Astrocyte (in vitro differentiated cells and primary cell): Measurements from ENCODE around the gene TMTC1. TPM values are rescaled to one million over a fixed set of nuclear protein-coding genes. Genes with fewer than 3 reads are reported as not detected.
A peak's percentile ranks its signal among the peaks of the same experiment; 100 is the strongest.

Experiments used
- DNase-seq: peaks from one replicate; pipeline ENCODE4 v3.0.0-alpha.2; 2010; ENCODE audit warnings: low read depth
- FAIRE-seq: peaks from 2 replicates; lab custom pipeline; 2011; peaks lifted over from hg19 to GRCh38; lab: Jason Lieb, UNC
- H2AFZ ChIP-seq: 2 replicates; pipeline ENCODE4 v1.6.0; 2012; ENCODE audit warnings: low read depth, low read length, inconsistent platforms
- H3K27ac ChIP-seq: 2 replicates; pipeline ENCODE4 v1.5.1; 2011; ENCODE audit warnings: low read depth, low read length, inconsistent platforms
- H3K27me3 ChIP-seq: 2 replicates; pipeline ENCODE4 v1.6.0; 2011; ENCODE audit warnings: low read length, inconsistent platforms; ENCODE audit not compliant: insufficient read depth
- H3K36me3 ChIP-seq: 2 replicates; pipeline ENCODE4 v1.5.1; 2011; ENCODE audit warnings: low read length, inconsistent platforms; ENCODE audit not compliant: insufficient read depth
- H3K4me1 ChIP-seq: 2 replicates; pipeline ENCODE4 v1.5.1; 2011; ENCODE audit warnings: low read length, inconsistent platforms; ENCODE audit not compliant: insufficient read depth
- H3K4me2 ChIP-seq: 2 replicates; pipeline ENCODE4 v1.6.0; 2012; ENCODE audit warnings: low read length, inconsistent platforms
- H3K4me3 ChIP-seq: 2 replicates; pipeline ENCODE4 v1.5.1; 2011; ENCODE audit warnings: low read depth, mild to moderate bottlenecking, low read length, inconsistent platforms; ENCODE audit not compliant: insufficient read depth
- H3K79me2 ChIP-seq: 2 replicates; pipeline ENCODE4 v1.6.0; 2012; ENCODE audit warnings: mild to moderate bottlenecking, low read length, inconsistent platforms; ENCODE audit not compliant: insufficient read depth
- H3K9ac ChIP-seq: 2 replicates; pipeline ENCODE4 v1.6.0; 2012; ENCODE audit warnings: mild to moderate bottlenecking, low read length, inconsistent platforms
- H3K9me3 ChIP-seq: 2 replicates; pipeline ENCODE4 v1.5.1; 2012; ENCODE audit warnings: low read depth, mild to moderate bottlenecking, low read length, inconsistent platforms; ENCODE audit not compliant: insufficient read depth
- H4K20me1 ChIP-seq: 2 replicates; pipeline ENCODE4 v1.6.0; 2012; ENCODE audit warnings: low read length, inconsistent platforms; ENCODE audit not compliant: insufficient read depth
- H3K27ac Mint-ChIP-seq: one replicate; pipeline ENCODE4 v1.8.0; 2021; ENCODE audit warnings: mild to moderate bottlenecking, mixed read lengths; ENCODE audit not compliant: unreplicated experiment
- H3K27me3 Mint-ChIP-seq: one replicate; pipeline ENCODE4 v1.8.0; 2021; ENCODE audit warnings: low read depth, mixed read lengths; ENCODE audit not compliant: unreplicated experiment
- H3K36me3 Mint-ChIP-seq: one replicate; pipeline ENCODE4 v1.8.0; 2021; ENCODE audit warnings: low read depth, mixed read lengths; ENCODE audit not compliant: unreplicated experiment
- H3K4me1 Mint-ChIP-seq: one replicate; pipeline ENCODE4 v1.8.0; 2021; ENCODE audit warnings: low read depth, mixed read lengths; ENCODE audit not compliant: unreplicated experiment
- H3K4me3 Mint-ChIP-seq: one replicate; pipeline ENCODE4 v1.8.0; 2021; ENCODE audit warnings: mild to moderate bottlenecking, moderate library complexity, mixed read lengths; ENCODE audit not compliant: unreplicated experiment
- H3K9me3 Mint-ChIP-seq: one replicate; pipeline ENCODE4 v1.8.0; 2021; ENCODE audit warnings: mild to moderate bottlenecking, mixed read lengths; ENCODE audit not compliant: unreplicated experiment
- CTCF ChIP-seq: IDR thresholded peaks from 2 replicates; pipeline ENCODE4 v1.5.1; 2011; ENCODE audit warnings: low read depth, mild to moderate bottlenecking, inconsistent platforms, low read length, moderate library complexity; ENCODE audit not compliant: insufficient read depth
- EZH2 ChIP-seq: IDR thresholded peaks from 2 replicates; pipeline ENCODE4 v1.6.1; 2012; ENCODE audit warnings: mild to moderate bottlenecking, low read length, inconsistent platforms; ENCODE audit not compliant: insufficient read depth
- total RNA-seq: library from RNA; stranded (reverse); gene quantifications from 2 replicates; pipeline ENCODE4 v1.2.1, GENCODE V29; 2021

The TMTC1 gene
- total RNA-seq, 1 donor from 2014 or later: 4.7 TPM

DNA sequence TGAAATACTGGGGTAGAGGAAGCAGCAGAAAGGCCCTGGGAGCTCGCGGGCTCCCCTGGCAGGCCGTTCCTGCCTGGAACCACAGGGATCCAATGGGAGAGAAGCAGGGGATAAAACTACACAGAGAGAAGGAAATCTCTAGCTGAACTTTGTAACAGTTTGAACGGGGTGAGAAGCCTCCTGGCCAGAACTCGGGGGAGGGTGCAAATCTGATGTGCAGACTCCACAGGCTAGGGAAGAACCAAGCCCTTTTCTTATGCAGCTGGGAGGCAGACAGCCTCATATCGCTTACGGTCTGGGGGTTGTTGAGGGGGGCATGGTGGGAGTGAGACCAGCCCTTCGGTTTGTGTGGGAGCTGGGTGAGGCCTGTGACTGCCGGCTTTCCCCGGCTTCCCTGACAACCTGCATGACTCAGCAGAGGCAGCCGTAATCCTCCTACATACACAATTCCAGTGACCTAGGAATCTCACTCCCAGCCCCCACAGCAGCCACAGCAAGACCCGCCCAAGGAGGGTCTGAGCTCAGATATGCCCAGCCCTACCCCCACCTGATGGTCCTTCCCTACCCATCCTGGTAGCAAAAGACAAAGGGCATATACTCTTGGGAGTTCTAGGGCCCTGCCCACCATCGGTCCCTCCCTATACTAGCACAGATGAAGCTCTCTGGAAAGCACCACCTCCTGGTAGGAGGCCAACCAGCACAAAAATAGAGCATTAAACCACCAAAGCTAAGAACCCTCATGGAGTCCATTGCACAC is 143.0 kb downstream of the TMTC1 start:
- peak overlapping the region; percentile 60 for H3K4me3 Mint-ChIP-seq
- H3K4me1 Mint-ChIP-seq: peaks cover 19% of the 10 kb centered on the region
- H3K27me3 Mint-ChIP-seq: no peaks in the 10 kb centered on the region
- H3K4me1 ChIP-seq: peaks cover 7% of the 10 kb centered on the region
- H3K79me2 ChIP-seq: no peaks in the 10 kb centered on the region
- H3K27me3 ChIP-seq: no peaks in the 10 kb centered on the region
- peak; percentile 71 for DNase-seq
- peak overlapping the region; percentile 40 for H3K9ac ChIP-seq
- no peaks in the 10 kb centered on the region for H3K36me3 ChIP-seq
- no peaks in the 10 kb centered on the region for H4K20me1 ChIP-seq
- peaks cover 3% of the 10 kb centered on the region for H3K9me3 ChIP-seq
- H3K36me3 Mint-ChIP-seq: peaks cover 4% of the 10 kb centered on the region
- FAIRE-seq: no peak
- no peak for TF ChIP-seq CTCF
- no peak for TF ChIP-seq EZH2
- peak overlapping the region; percentile 66 for H2AFZ ChIP-seq
- peaks cover 3% of the 10 kb centered on the region for H3K9me3 Mint-ChIP-seq
- no peak overlapping the region for H3K4me3 ChIP-seq
- H3K27ac ChIP-seq: peak overlapping the region; percentile 6
- peak overlapping the region; percentile 52 for H3K4me2 ChIP-seq
- H3K27ac Mint-ChIP-seq: peak overlapping the region; percentile 100

DNA sequence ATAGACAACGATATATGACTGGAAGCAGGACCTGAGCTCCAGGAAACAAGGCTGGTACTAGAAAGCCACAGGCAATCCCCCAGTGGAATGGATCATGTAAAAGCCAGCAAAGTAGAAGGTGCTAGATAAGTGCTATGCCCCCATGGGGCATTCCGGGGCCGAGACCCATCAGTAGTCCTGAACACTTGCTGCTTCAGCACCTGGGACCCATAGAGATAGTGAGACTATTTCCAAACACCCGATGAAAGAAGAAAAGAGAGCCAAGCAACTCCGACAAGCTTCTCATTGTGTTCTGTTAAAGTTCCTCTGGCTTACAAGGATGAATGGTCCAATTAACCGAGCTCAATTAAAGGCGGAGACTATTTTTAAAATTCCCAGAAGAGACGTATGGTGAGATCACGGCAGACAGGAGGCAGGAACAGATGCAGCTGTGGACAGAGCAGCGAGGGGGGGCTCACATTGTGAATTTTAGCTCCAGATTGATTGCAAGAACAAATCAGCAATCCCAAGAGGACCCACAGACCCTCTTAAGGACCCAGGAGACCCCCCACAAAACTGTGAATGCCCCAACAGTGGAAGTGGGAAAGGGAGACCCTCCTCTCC is 143.7 kb downstream of the TMTC1 start:
- no peak overlapping the region for H3K9ac ChIP-seq
- no peak overlapping the region for H3K4me3 ChIP-seq
- no peak overlapping the region for H3K27ac ChIP-seq
- TF ChIP-seq EZH2 (no peak), CTCF (no peak)
- no peaks in the 10 kb centered on the region for H4K20me1 ChIP-seq
- no peaks in the 10 kb centered on the region for H3K79me2 ChIP-seq
- Mint-ChIP-seq H3K27ac (peak overlapping the region; percentile 100), H3K4me3 (no peak overlapping the region), H3K27me3 (no peaks in the 10 kb centered on the region), H3K9me3 (peaks cover 3% of the 10 kb centered on the region), H3K36me3 (peaks cover 4% of the 10 kb centered on the region), H3K4me1 (peaks cover 19% of the 10 kb centered on the region)
- no peaks in the 10 kb centered on the region for H3K27me3 ChIP-seq
- H3K36me3 ChIP-seq: no peaks in the 10 kb centered on the region
- peak overlapping the region; percentile 66 for H2AFZ ChIP-seq
- FAIRE-seq (no peak), DNase-seq (no peak)
- H3K4me2 ChIP-seq: peak overlapping the region; percentile 52
- H3K4me1 ChIP-seq: peaks cover 7% of the 10 kb centered on the region
- H3K9me3 ChIP-seq: peaks cover 3% of the 10 kb centered on the region

DNA sequence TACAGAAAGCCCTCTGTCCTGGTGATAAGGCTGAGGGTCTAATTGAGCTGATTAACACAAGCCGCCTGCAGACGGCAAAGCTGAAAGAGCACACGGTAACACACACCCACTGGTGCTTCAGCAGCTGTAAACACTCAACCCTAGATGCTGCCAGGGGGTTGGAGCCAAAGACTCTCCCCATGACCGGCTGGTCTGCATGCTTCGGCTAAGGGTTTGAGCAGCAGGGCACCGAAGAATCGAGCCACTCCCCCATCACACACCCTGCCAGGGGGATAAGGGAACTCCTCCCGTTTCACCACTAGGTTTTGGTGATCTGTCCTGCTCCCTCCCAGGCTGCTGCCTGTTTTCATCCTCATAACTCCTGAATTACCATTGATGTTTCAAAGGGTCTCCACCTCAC is 145.2 kb downstream of the TMTC1 start:
- Mint-ChIP-seq H3K4me1 (peaks cover 30% of the 10 kb centered on the region), H3K9me3 (peaks cover 3% of the 10 kb centered on the region), H3K36me3 (peaks cover 4% of the 10 kb centered on the region), H3K27ac (no peak overlapping the region), H3K27me3 (no peaks in the 10 kb centered on the region), H3K4me3 (no peak overlapping the region)
- H3K27me3 ChIP-seq: no peaks in the 10 kb centered on the region
- H3K36me3 ChIP-seq: no peaks in the 10 kb centered on the region
- H3K4me3 ChIP-seq: no peak overlapping the region
- H2AFZ ChIP-seq: no peak overlapping the region
- peaks cover 3% of the 10 kb centered on the region for H3K9me3 ChIP-seq
- FAIRE-seq (no peak), DNase-seq (no peak)
- H3K4me2 ChIP-seq: no peak overlapping the region
- H3K27ac ChIP-seq: no peak overlapping the region
- H3K79me2 ChIP-seq: no peaks in the 10 kb centered on the region
- H3K4me1 ChIP-seq: peaks cover 7% of the 10 kb centered on the region
- no peaks in the 10 kb centered on the region for H4K20me1 ChIP-seq
- H3K9ac ChIP-seq: no peak overlapping the region
- TF ChIP-seq EZH2 (no peak), CTCF (no peak)
